CD4-positive, CD25-positive, alpha-beta regulatory T cell (primary cell): ENCODE results near the gene SPATA33. TPM values are rescaled to one million over a fixed set of nuclear protein-coding genes. Genes with fewer than 3 reads are reported as not detected.

Experiments
- polyA plus RNA-seq, 4 donors: library from polyadenylated mRNA; unstranded; fragments of 300-500 nt; fragmentation: Illumina TruSeq; gene quantifications; one replicate each; pipeline ENCODE4 v1.2.3, GENCODE V29; 2021
- total RNA-seq: library from RNA; stranded (reverse); gene quantifications from one replicate; pipeline ENCODE4 v1.2.3, GENCODE V29; 2022

SPATA33 gene
- total and polyA plus RNA-seq, 5 donors from 2014 or later, result 2.0 to 7.1 (median 3.7) TPM

Other genes starting within 250 kb of the SPATA33 start
- gene ANKRD11, start 167.3 kb upstream of the SPATA33 start, total RNA-seq, result 323 TPM
- gene ANKRD11, start 167.3 kb upstream of the SPATA33 start, polyA plus RNA-seq, result 10 to 100 TPM in 3 of 4 donors, 1 to 10 TPM in 1; 8.7 to 19.4 (median 14.3) TPM
- gene SPG7, start 149.4 kb upstream of the SPATA33 start, total RNA-seq, result 184 TPM
- gene SPG7, start 149.4 kb upstream of the SPATA33 start, polyA plus RNA-seq, result 10 to 100 TPM; 34.4 to 41.4 (median 38.1) TPM
- 3,164 TPM for gene RPL13, start 97.2 kb upstream of the SPATA33 start, total RNA-seq
- gene RPL13, start 97.2 kb upstream of the SPATA33 start, polyA plus RNA-seq, result 1,000 to 10,000 TPM; 3,297 to 6,519 (median 5,004) TPM
- 0.69 TPM for gene CPNE7, start 82.1 kb upstream of the SPATA33 start, total RNA-seq
- gene CPNE7, start 82.1 kb upstream of the SPATA33 start, polyA plus RNA-seq, result under 1 TPM in 3 of 4 donors, not detected in 1; 0.11 to 0.81 (median 0.48) TPM
- not detected for gene DPEP1, start 44.2 kb upstream of the SPATA33 start, total RNA-seq
- not detected for gene DPEP1, start 44.2 kb upstream of the SPATA33 start, polyA plus RNA-seq
- 110 TPM for gene CHMP1A, start 128 bp upstream of the SPATA33 start, total RNA-seq
- 100 to 1,000 TPM in 1 of 4 donors, 10 to 100 TPM in 3; 77.5 to 111 (median 87.5) TPM for gene CHMP1A, start 128 bp upstream of the SPATA33 start, polyA plus RNA-seq
- 97.5 TPM for gene CDK10, start 28.9 kb downstream of the SPATA33 start, total RNA-seq
- gene CDK10, start 28.9 kb downstream of the SPATA33 start, polyA plus RNA-seq, result 10 to 100 TPM; 20.5 to 28.0 (median 22.8) TPM
- gene SPATA2L, start 43.9 kb downstream of the SPATA33 start, total RNA-seq, result 15.6 TPM
- 1 to 10 TPM; 5.6 to 8.8 (median 8.1) TPM for gene SPATA2L, start 43.9 kb downstream of the SPATA33 start, polyA plus RNA-seq
- 22.0 TPM for gene VPS9D1, start 63.1 kb downstream of the SPATA33 start, total RNA-seq
- under 1 TPM; 0.13 to 0.41 (median 0.34) TPM for gene VPS9D1, start 63.1 kb downstream of the SPATA33 start, polyA plus RNA-seq
- 108 TPM for gene ZNF276, start 63.7 kb downstream of the SPATA33 start, total RNA-seq
- gene ZNF276, start 63.7 kb downstream of the SPATA33 start, polyA plus RNA-seq, result 10 to 100 TPM; 15.5 to 20.9 (median 19.7) TPM
- gene FANCA, start 158.8 kb downstream of the SPATA33 start, total RNA-seq, result 25.4 TPM
- 10 to 100 TPM in 3 of 4 donors, 1 to 10 TPM in 1; 8.9 to 14.7 (median 12.9) TPM for gene FANCA, start 158.8 kb downstream of the SPATA33 start, polyA plus RNA-seq
- 0.35 TPM for gene SPIRE2, start 170.6 kb downstream of the SPATA33 start, total RNA-seq
- not detected for gene SPIRE2, start 170.6 kb downstream of the SPATA33 start, polyA plus RNA-seq
- 431 TPM for gene TCF25, start 215.8 kb downstream of the SPATA33 start, total RNA-seq
- gene TCF25, start 215.8 kb downstream of the SPATA33 start, polyA plus RNA-seq, result 10 to 100 TPM; 75.2 to 99.3 (median 78.3) TPM